ENCODE data around the gene MYO15A. TPM values are rescaled to one million over a fixed set of nuclear protein-coding genes. Genes with fewer than 3 reads are reported as not detected.

MYO15A gene
- total and polyA plus RNA-seq, 9 donors = 1.5 to 5.4 (median 3.2) TPM

DNA sequence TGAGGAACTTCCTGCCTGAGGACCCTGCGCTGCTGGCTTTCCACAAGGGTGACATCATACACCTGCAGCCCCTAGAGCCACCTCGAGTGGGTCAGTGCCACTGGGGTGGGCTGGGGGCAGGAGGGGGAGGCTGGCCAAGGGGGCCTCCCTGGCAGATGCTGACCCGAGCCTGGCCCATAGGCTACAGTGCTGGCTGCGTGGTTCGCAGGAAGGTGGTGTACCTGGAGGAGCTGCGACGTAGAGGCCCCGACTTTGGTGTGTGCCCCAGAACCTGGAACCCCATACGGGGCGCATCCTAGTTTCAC is 48.4 kb downstream of the MYO15A start:
- no peak overlapping the region for H3K4me3 ChIP-seq
- H3K27ac ChIP-seq = peak overlapping the region in 1 of 2 donors; percentile 31
- no peaks in the 10 kb centered on the region for H3K27me3 ChIP-seq
- no peaks in the 10 kb centered on the region for H3K36me3 ChIP-seq
- intact Hi-C loops (cut with DNase I) = loop anchor here in 1 of 4 donors (10.0 kb wide), 1 partner anchor 68 kb away; the partner anchor contains the start of gene LLGL1
- DNase-seq = peak in 1 of 5 donors; percentile 32
- no peak for TF ChIP-seq EP300 (IDR thresholded peaks at IDR 0.05)
- no peak for TF ChIP-seq CTCF (IDR thresholded peaks at IDR 0.05)
- no peak for TF ChIP-seq POLR2A (IDR thresholded peaks at IDR 0.05)
- 90 to 96% (median 92%) methylated on average over 9 to 10 of the region's 10 CpGs for WGBS, 3 donors
- H3K9me3 ChIP-seq = no peaks in the 10 kb centered on the region
- peaks cover 4% of the 10 kb centered on the region for H3K4me1 ChIP-seq (ENCODE audit: insufficient read depth)

- no peaks in the 10 kb centered on the region for H3K36me3 ChIP-seq
- no peaks in the 10 kb centered on the region for H3K9me3 ChIP-seq
- TF ChIP-seq CTCF (IDR thresholded peaks at IDR 0.05) (no peak), EP300 (IDR thresholded peaks at IDR 0.05) (no peak), POLR2A (IDR thresholded peaks at IDR 0.05) (no peak)
- no peak overlapping the region for H3K4me3 ChIP-seq
- peak overlapping the region; percentile 14 to 73 for H3K27ac ChIP-seq
- intact Hi-C loops (cut with DNase I) = loop anchor here in 1 of 4 donors (10.0 kb wide), 1 partner anchor 67 kb away; the partner anchor contains the start of gene LLGL1
- no peak for DNase-seq
- 63 to 83% (median 69%) methylated on average over 21 to 22 of the region's 22 CpGs for WGBS, 3 donors
- H3K27me3 ChIP-seq = no peaks in the 10 kb centered on the region
- peaks cover 4% of the 10 kb centered on the region for H3K4me1 ChIP-seq (ENCODE audit: insufficient read depth)
These were observed 48.9 kb downstream of the MYO15A start for GRCh38 chr17:18157354-18157985.

DNA sequence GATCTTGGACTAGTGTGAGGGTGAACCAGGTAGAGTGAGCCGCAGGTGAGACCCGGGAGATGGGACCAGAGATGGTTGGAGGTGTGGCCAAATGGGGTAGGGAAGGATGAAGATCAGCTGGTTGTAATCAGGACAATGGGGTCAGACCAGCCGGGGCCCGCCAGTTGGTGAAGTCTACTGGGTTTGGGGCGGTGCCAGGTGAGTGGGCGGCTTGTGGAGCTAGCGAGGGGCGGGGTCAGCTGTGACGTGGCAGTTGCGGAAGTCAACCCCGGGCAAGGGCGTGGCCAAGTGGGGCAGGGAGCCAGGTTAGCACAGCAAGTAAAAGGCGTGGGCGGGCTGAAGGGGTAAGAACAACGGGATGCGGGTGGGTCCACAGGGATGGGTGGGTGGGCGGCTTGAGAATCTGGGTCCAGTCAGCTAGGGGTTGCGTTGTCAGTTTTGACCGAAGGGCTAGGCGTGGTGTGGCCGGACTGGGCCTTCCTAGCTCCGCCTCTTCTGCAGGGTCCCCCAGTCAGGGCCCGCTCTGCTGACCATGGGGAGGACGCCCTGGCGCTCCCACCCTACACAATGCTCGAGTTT is 49.6 kb downstream of the MYO15A start:
- Histone ChIP-seq H3K4me3 (peak overlapping the region; percentile 46), H3K27me3 (no peaks in the 10 kb centered on the region), H3K27ac (peak overlapping the region; percentile 14 to 73), H3K9me3 (no peaks in the 10 kb centered on the region), H3K36me3 (no peaks in the 10 kb centered on the region), H3K4me1 (ENCODE audit: insufficient read depth) (peaks cover 4% of the 10 kb centered on the region)
- no peak for TF ChIP-seq EP300 (IDR thresholded peaks at IDR 0.05)
- TF ChIP-seq POLR2A (IDR thresholded peaks at IDR 0.05) = no peak
- TF ChIP-seq CTCF (IDR thresholded peaks at IDR 0.05) = no peak
- peak; percentile 94 to 97 (median 96) for DNase-seq
- 5 to 11% (median 11%) methylated on average over 23 to 26 of the region's 26 CpGs for WGBS, 3 donors
- intact Hi-C loops (cut with DNase I) = loop anchor here in 2 of 4 donors (2.0 to 10.0 kb wide), 2 partner anchors 23 to 67 kb away; partner anchors contain the start of gene LLGL1 (in 1 of the 2)

GRCh38 chr17:18159551-18160120 is 51.1 kb downstream of the MYO15A start:
- Histone ChIP-seq H3K27ac (no peak overlapping the region), H3K27me3 (no peaks in the 10 kb centered on the region), H3K36me3 (no peaks in the 10 kb centered on the region), H3K4me3 (no peak overlapping the region), H3K9me3 (no peaks in the 10 kb centered on the region), H3K4me1 (ENCODE audit: insufficient read depth) (peaks cover 4% of the 10 kb centered on the region)
- WGBS, 3 donors = 79 to 94% (median 83%) methylated on average over 3 of the region's 3 CpGs
- no peak for DNase-seq
- TF ChIP-seq POLR2A (IDR thresholded peaks at IDR 0.05) (no peak), CTCF (IDR thresholded peaks at IDR 0.05) (no peak)
- intact Hi-C loops (cut with DNase I) = loop anchor here in 2 of 4 donors (2.0 to 10.0 kb wide), 2 partner anchors 21 to 65 kb away; partner anchors contain the start of gene LLGL1 (in 1 of the 2)
